Left kidney (tissue), 2 donors: Measurements from ENCODE around the gene ZFAND3. TPM values are rescaled to one million over a fixed set of nuclear protein-coding genes. Genes with fewer than 3 reads are reported as not detected.
"Not testable (repeated sequence)": the region's sequence is repeated elsewhere in the genome, so short reads cannot be mapped to it uniquely, and the experiment has no call there.

ENCODE experiments used
- DNase-seq: peaks from one replicate; pipeline ENCODE4 v3.0.0-alpha.2; 2013
- polyA plus RNA-seq: library from polyadenylated mRNA; unstranded; fragments of 120-200 nt; gene quantifications from one replicate; pipeline ENCODE4 v1.2.1, GENCODE V29; 2013; ENCODE audit not compliant: insufficient read length

ZFAND3 gene
- polyA plus RNA-seq, 1 donor: 150 TPM

- no peak for DNase-seq
These were observed 153.6 kb downstream of the ZFAND3 start for GRCh38 chr6:37972994-37973757.

- DNase-seq: no peak
These were observed 154.9 kb downstream of the ZFAND3 start for GRCh38 chr6:37974381-37974780.

- no peak for DNase-seq
These were observed 155.4 kb downstream of the ZFAND3 start for GRCh38 chr6:37974943-37975342.

- no peak for DNase-seq
These were observed 158.2 kb downstream of the ZFAND3 start for GRCh38 chr6:37977715-37978114.

GRCh38 chr6:37979392-37980221 lies 160.1 kb downstream of the ZFAND3 start:
- DNase-seq: no peak

GRCh38 chr6:37980222-37980595 lies 160.7 kb downstream of the ZFAND3 start:
- DNase-seq: no peak

- DNase-seq: no peak
These were observed 162.1 kb downstream of the ZFAND3 start for GRCh38 chr6:37981626-37982025.

GRCh38 chr6:37982317-37982716 lies 162.8 kb downstream of the ZFAND3 start:
- DNase-seq: no peak

GRCh38 chr6:37983720-37984501 lies 164.4 kb downstream of the ZFAND3 start:
- DNase-seq: no peak

- no peak for DNase-seq
These were observed 165.1 kb downstream of the ZFAND3 start for GRCh38 chr6:37984578-37984977.

GRCh38 chr6:37985355-37985754 lies 165.8 kb downstream of the ZFAND3 start:
- no peak for DNase-seq

- no peak for DNase-seq
These were observed 167.5 kb downstream of the ZFAND3 start for GRCh38 chr6:37987018-37987417.

GRCh38 chr6:37987559-37987958 lies 168.0 kb downstream of the ZFAND3 start:
- DNase-seq: no peak

- no peak for DNase-seq
These were observed 168.6 kb downstream of the ZFAND3 start for GRCh38 chr6:37988127-37988526.

- no peak for DNase-seq
These were observed 169.2 kb downstream of the ZFAND3 start for GRCh38 chr6:37988696-37989095.

GRCh38 chr6:37990762-37991525 lies 171.4 kb downstream of the ZFAND3 start:
- DNase-seq: no peak

- no peak for DNase-seq
These were observed 173.2 kb downstream of the ZFAND3 start for GRCh38 chr6:37992749-37993148.

- DNase-seq: not testable (repeated sequence)
These were observed 173.7 kb downstream of the ZFAND3 start for GRCh38 chr6:37993194-37993593.

GRCh38 chr6:37993596-37993995 lies 174.1 kb downstream of the ZFAND3 start:
- DNase-seq: no peak

GRCh38 chr6:37994223-37994622 lies 174.7 kb downstream of the ZFAND3 start:
- no peak for DNase-seq

GRCh38 chr6:37998366-37998765 lies 178.8 kb downstream of the ZFAND3 start:
- no peak for DNase-seq

- no peak for DNase-seq
These were observed 181.9 kb downstream of the ZFAND3 start for GRCh38 chr6:38001386-38001785.
